HepG2 (cell line): Measurements from ENCODE around the gene VAMP5. TPM values are rescaled to one million over a fixed set of nuclear protein-coding genes. Genes with fewer than 3 reads are reported as not detected.
A peak's percentile ranks its signal among the peaks of the same experiment; 100 is the strongest.

ENCODE experiments used
- AGO2 ChIP-seq: fragments of 200-400 bp; formaldehyde crosslinking; optimal IDR thresholded peaks from 2 replicates; pipeline ENCODE3; 2017; ENCODE audit warnings: mild to moderate bottlenecking, low read depth, low read length, moderate library complexity
- CBX5 ChIP-seq: sonication (generic); formaldehyde crosslinking; IDR thresholded peaks from 2 replicates; pipeline ENCODE4 v1.4.0; 2020; ENCODE audit warnings: missing genetic modification reagents, borderline replicate concordance
- DNMT3B ChIP-seq: conservative IDR thresholded peaks from 2 replicates; pipeline ENCODE4 v1.6.1; 2016; ENCODE audit warnings: missing biosample characterization, control low read depth
- HNRNPH1 ChIP-seq: fragments of 200-400 bp; formaldehyde crosslinking; optimal IDR thresholded peaks from 2 replicates; pipeline ENCODE3; 2017; ENCODE audit warnings: mild to moderate bottlenecking, low read depth, low read length
- HOXA3 ChIP-seq: sonication (generic); formaldehyde crosslinking; IDR thresholded peaks from 2 replicates; pipeline ENCODE4 v1.5.0; 2020; ENCODE audit warnings: missing genetic modification reagents
- TP53 ChIP-seq: sonication (generic); formaldehyde crosslinking; conservative IDR thresholded peaks from 2 replicates; pipeline ENCODE4 v1.4.0; 2020; ENCODE audit warnings: missing genetic modification reagents
- TSC22D2 ChIP-seq: sonication (generic); formaldehyde crosslinking; IDR thresholded peaks from 2 replicates; pipeline ENCODE4 v1.5.1; 2020; ENCODE audit warnings: missing genetic modification reagents, mild to moderate bottlenecking, borderline replicate concordance
- U2AF2 ChIP-seq: fragments of 200-400 bp; formaldehyde crosslinking; IDR thresholded peaks from 2 replicates; pipeline ENCODE4 v1.6.1; 2017; ENCODE audit warnings: low read depth, mild to moderate bottlenecking, low read length
- ZBTB7B ChIP-seq: sonication (generic); formaldehyde crosslinking; IDR thresholded peaks from 2 replicates; pipeline ENCODE4 v1.4.0; 2020; ENCODE audit warnings: missing genetic modification reagents
- ZEB1 ChIP-seq: IDR thresholded peaks from 2 replicates; pipeline ENCODE4 v1.6.1; 2012; ENCODE audit warnings: mild to moderate bottlenecking, low read depth, inconsistent platforms; ENCODE audit not compliant: insufficient replicate concordance
- ZMYM3 ChIP-seq: sonication (generic); formaldehyde crosslinking; IDR thresholded peaks from 2 replicates; pipeline ENCODE4 v1.5.1; 2020; ENCODE audit warnings: mild to moderate bottlenecking, missing genetic modification reagents
- ZNF180 ChIP-seq: sonication (generic); formaldehyde crosslinking; IDR thresholded peaks from 2 replicates; pipeline ENCODE4 v1.4.0; 2020; ENCODE audit warnings: low read depth, missing genetic modification reagents, borderline replicate concordance
- ZNF232 ChIP-seq: sonication (generic); formaldehyde crosslinking; IDR thresholded peaks from 2 replicates; pipeline ENCODE4 v1.4.0; 2020; ENCODE audit warnings: missing genetic modification reagents, borderline replicate concordance
- ZNF567 ChIP-seq: sonication (generic); formaldehyde crosslinking; IDR thresholded peaks from 2 replicates; pipeline ENCODE4 v1.8.1; 2023; ENCODE audit warnings: mild to moderate bottlenecking, missing genetic modification reagents, borderline replicate concordance
- ZNF652 ChIP-seq: IDR thresholded peaks from 2 replicates; pipeline ENCODE4 v1.6.1; 2016; ENCODE audit warnings: low read depth, borderline replicate concordance
- ZSCAN22 ChIP-seq: sonication (generic); formaldehyde crosslinking; IDR thresholded peaks from 2 replicates; pipeline ENCODE4 v1.4.0; 2020; ENCODE audit warnings: mild to moderate bottlenecking, missing genetic modification reagents
- polyA plus RNA-seq, 8 experiments: library from polyadenylated mRNA; depleted of rRNA in 3 of 8; stranded (reverse) in 7 of 8; unstranded in 1 of 8; fragments of >200 nt; fragmentation: Illumina TruSeq in 4 of 8; extraction: Trizol in 4 of 8; gene quantifications; 2 replicates each; pipeline versions ENCODE4 v1.2.1 to v1.2.3, GENCODE V29; 2011 to 2016; ENCODE audit warnings: low read depth in 4 of 8, missing spikeins in 1 of 8, mixed read lengths in 1 of 8; ENCODE audit not compliant: insufficient read depth in 1 of 8
- total RNA-seq, 5 experiments: library from RNA; depleted of rRNA; stranded (reverse); fragments of >200 nt; fragmentation: Illumina TruSeq; extraction: Trizol; gene quantifications; 2 replicates each; pipeline ENCODE4 v1.2.3, GENCODE V29; 2016; ENCODE audit warnings: low read depth in 1 of 5
- TF ChIP-seq, protein P1 (sequence below): sonication (generic); formaldehyde crosslinking; IDR thresholded peaks from 2 replicates; pipeline ENCODE4 v1.4.0; 2020; ENCODE audit warnings: missing genetic modification reagents, borderline replicate concordance
- TF ChIP-seq, protein P2 (sequence below): sonication (generic); formaldehyde crosslinking; IDR thresholded peaks from 2 replicates; pipeline ENCODE4 v1.5.0; 2020; ENCODE audit warnings: missing genetic modification reagents, mild to moderate bottlenecking, borderline replicate concordance
- TF ChIP-seq, protein P3 (sequence below): IDR thresholded peaks from 2 replicates; pipeline ENCODE4 v1.6.1; 2016; ENCODE audit warnings: control low read depth
- TF ChIP-seq, protein P4 (sequence below): IDR thresholded peaks from 2 replicates; pipeline ENCODE4 v1.6.1; 2016; ENCODE audit warnings: low read depth, borderline replicate concordance
- TF ChIP-seq, protein P5 (sequence below): sonication (generic); formaldehyde crosslinking; IDR thresholded peaks from 2 replicates; pipeline ENCODE4 v1.4.0; 2020; ENCODE audit warnings: missing genetic modification reagents, borderline replicate concordance

The VAMP5 gene
- total and polyA plus RNA-seq, 2 of the 13 experiments (the other 11 are each of a cell fraction or from before 2014, with no cell fraction given), result 7.2 to 56.7 TPM

DNA sequence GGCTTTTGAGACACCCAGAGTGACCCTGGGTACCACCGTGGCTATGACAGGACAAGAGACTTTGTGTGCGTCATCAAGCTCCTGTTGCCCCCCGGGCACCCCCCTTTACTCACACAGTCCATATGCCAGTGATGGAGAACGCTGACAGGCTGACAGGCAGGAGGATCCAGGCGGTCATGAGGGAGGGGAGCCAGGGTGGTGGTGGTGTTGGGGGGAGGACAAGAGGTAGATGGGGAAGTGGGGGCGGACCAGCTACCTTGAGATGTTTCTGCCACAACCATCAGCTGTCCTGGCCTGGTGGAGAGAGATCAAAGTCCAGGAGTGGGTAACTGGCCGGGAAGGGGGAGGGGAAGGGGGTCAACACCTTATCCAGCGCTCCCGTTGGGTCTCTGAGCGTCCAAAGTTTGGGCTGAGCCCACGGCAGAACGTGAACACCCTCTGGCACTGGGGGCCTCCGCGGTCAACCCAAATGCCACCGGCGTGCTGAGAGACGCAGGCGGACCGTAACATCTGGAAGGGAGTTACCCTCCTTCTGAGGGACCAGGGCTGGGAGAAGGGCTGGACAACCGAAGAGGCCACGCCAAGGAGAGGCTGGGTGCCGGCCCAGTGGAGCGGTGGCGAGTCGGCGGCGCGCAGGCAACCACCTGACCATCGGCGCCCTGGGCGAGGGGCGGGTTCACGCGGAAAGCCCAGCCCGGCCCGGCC lies 17.7 kb downstream of the VAMP5 start (continued):
- TF ChIP-seq TP53 (CRISPR knock-in tag) (0 out of 2 replicates have a peak, but pooled peaks have one; percentile 63), ZNF652 (CRISPR knock-in tag) (no peak), AGO2 (no peak), ZEB1 (no peak), TSC22D2 (no peak), ZSCAN22 (CRISPR knock-in tag) (no peak), ZNF180 (CRISPR knock-in tag) (0 out of 2 replicates have a peak, but pooled peaks have one; percentile 29), ZMYM3 (peak; percentile 1; the same call in 1 of the 2 replicates), ZNF232 (no peak), ZNF567 (no peak), HOXA3 (CRISPR knock-in tag) (no peak; the same call in 1 of the 2 replicates), CBX5 (CRISPR knock-in tag) (no peak), DNMT3B (no peak), ZBTB7B (CRISPR knock-in tag) (peak; percentile 62; the same call in 1 of the 2 replicates), U2AF2 (no peak), HNRNPH1 (no peak)
- TF ChIP-seq, protein P1, sequence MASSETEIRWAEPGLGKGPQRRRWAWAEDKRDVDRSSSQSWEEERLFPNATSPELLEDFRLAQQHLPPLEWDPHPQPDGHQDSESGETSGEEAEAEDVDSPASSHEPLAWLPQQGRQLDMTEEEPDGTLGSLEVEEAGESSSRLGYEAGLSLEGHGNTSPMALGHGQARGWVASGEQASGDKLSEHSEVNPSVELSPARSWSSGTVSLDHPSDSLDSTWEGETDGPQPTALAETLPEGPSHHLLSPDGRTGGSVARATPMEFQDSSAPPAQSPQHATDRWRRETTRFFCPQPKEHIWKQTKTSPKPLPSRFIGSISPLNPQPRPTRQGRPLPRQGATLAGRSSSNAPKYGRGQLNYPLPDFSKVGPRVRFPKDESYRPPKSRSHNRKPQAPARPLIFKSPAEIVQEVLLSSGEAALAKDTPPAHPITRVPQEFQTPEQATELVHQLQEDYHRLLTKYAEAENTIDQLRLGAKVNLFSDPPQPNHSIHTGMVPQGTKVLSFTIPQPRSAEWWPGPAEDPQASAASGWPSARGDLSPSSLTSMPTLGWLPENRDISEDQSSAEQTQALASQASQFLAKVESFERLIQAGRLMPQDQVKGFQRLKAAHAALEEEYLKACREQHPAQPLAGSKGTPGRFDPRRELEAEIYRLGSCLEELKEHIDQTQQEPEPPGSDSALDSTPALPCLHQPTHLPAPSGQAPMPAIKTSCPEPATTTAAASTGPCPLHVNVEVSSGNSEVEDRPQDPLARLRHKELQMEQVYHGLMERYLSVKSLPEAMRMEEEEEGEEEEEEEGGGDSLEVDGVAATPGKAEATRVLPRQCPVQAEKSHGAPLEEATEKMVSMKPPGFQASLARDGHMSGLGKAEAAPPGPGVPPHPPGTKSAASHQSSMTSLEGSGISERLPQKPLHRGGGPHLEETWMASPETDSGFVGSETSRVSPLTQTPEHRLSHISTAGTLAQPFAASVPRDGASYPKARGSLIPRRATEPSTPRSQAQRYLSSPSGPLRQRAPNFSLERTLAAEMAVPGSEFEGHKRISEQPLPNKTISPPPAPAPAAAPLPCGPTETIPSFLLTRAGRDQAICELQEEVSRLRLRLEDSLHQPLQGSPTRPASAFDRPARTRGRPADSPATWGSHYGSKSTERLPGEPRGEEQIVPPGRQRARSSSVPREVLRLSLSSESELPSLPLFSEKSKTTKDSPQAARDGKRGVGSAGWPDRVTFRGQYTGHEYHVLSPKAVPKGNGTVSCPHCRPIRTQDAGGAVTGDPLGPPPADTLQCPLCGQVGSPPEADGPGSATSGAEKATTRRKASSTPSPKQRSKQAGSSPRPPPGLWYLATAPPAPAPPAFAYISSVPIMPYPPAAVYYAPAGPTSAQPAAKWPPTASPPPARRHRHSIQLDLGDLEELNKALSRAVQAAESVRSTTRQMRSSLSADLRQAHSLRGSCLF (CRISPR knock-in tag), result no peak
- TF ChIP-seq, protein P2, sequence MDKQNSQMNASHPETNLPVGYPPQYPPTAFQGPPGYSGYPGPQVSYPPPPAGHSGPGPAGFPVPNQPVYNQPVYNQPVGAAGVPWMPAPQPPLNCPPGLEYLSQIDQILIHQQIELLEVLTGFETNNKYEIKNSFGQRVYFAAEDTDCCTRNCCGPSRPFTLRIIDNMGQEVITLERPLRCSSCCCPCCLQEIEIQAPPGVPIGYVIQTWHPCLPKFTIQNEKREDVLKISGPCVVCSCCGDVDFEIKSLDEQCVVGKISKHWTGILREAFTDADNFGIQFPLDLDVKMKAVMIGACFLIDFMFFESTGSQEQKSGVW, result no peak
- TF ChIP-seq, protein P3, sequence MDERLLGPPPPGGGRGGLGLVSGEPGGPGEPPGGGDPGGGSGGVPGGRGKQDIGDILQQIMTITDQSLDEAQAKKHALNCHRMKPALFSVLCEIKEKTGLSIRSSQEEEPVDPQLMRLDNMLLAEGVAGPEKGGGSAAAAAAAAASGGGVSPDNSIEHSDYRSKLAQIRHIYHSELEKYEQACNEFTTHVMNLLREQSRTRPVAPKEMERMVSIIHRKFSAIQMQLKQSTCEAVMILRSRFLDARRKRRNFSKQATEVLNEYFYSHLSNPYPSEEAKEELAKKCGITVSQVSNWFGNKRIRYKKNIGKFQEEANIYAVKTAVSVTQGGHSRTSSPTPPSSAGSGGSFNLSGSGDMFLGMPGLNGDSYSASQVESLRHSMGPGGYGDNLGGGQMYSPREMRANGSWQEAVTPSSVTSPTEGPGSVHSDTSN, result no peak
- TF ChIP-seq, protein P4, sequence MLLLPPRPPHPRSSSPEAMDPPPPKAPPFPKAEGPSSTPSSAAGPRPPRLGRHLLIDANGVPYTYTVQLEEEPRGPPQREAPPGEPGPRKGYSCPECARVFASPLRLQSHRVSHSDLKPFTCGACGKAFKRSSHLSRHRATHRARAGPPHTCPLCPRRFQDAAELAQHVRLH (CRISPR knock-in tag), result no peak; the same call in 1 of the 2 replicates
- TF ChIP-seq, protein P5, sequence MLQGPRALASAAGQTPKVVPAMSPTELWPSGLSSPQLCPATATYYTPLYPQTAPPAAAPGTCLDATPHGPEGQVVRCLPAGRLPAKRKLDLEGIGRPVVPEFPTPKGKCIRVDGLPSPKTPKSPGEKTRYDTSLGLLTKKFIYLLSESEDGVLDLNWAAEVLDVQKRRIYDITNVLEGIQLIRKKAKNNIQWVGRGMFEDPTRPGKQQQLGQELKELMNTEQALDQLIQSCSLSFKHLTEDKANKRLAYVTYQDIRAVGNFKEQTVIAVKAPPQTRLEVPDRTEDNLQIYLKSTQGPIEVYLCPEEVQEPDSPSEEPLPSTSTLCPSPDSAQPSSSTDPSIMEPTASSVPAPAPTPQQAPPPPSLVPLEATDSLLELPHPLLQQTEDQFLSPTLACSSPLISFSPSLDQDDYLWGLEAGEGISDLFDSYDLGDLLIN (CRISPR knock-in tag), result no peak
